ENCODE measurements around the gene KCNC1.
A peak's percentile ranks its signal among the peaks of the same experiment; 100 is the strongest.

Gene KCNC1

DNA sequence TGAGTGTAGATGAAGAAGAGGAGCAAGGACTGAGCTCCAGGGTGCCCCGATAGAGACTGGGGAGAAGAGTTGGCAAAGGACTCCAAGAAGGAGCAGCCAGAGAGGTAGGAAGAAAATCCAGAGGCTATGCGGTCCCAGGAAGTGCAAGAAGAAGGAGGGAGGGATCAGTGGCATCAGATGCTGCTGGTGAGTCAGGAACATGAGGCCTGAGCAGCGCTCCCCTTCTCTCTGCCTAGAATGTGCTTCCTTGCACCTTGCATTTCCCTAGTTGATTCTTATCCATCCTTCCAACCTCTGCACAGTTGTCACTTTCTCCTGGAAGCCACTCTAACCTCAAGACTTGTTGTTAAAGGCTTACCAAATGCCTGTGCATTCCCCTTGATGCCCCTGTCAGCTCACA lies 21.3 kb downstream of the KCNC1 start:
- no peak for DNase-seq

DNA sequence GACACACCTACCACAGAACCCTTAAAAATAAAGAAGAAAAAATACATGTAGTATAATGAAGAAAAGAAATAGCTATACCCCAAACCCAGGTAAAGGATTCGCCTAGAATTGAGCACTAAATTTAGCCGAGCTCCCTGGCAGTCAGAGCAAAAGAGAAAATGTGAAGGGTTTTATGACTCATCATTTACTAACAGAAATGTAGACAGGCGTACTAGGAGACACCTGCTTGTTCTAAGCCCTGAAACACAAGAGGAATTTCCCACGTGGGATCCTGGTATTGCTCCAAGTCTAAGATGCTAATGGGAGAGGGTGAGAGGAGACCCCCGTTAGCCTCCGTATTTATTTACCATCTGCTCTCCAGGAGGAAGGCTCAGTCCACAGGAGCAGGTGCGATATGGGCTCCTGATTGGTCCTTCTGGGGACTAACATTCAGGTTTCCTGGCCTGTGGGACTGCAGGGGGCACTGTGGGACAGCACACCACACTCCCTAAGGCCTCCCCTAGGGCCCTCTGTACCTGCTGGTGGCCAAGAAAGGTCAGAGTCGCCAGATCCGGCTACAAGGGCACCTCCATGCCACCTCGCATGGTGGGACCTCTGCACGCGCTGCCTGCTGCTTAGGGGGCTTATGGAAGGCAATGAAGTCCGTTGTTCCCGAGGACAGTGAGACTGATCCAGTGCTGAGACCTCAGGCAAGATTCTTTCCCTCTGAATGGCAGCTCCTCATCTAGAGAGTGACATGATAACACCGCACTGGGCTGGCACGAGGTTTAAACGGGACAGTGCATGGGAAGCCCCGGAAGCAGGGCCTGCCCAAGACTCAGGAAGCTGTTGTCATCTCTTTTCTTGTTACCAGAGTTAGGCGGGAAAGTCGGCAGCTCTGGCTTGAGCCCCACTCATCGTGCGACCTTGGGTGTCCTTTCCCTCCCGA lies 25.8 kb downstream of the KCNC1 start:
- DNase-seq = no peak

DNA sequence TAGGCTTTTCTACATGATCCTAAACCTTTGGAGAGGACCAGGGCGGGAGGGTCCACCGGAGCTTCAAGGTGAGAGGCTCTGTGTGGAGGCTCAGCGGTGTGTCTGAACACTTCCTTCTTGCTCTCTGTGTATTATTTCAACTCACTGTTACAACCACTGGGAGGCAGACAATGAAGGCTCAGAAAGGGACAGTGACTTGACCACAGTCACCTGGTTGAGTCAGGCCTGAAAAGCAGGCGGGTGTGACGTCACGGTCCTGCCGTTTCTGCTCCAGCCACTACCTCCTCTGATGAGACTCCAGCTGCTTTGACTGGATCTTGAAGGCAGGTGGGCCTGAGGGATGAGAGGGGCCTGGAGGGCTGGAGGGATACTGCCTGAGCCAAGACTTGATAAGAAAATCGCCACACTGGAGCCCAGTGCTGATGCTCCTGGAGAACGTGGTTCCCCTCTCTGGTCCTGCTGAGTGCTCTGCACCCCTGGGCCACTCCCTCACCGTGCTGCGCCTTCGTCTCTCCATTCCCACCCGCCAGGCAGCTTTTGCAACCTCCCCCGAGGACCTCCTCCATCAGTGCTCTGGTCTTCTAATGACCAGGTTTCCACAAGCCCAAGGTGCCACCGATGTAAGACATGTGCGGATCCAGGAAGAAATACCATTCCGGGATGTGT lies 27.9 kb downstream of the KCNC1 start:
- no peak for DNase-seq

DNA sequence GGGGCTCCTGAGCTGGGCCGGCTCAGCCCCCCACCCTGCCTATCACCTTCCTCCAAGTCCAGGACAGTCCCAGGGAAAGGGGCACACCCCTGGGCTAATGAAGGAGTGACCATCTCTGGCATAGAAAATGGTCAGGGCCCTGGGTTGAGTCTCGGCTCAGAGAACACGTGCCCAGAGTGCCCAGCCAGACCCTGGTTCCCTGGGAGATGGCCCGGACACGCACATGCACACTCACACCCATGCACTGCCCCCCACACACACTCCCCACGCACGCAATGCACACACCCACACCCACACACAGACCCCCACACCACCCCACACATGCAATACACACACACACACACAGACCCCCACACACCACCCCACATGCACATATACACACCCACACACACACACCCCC lies 28.7 kb downstream of the KCNC1 start:
- DNase-seq = no peak

DNA sequence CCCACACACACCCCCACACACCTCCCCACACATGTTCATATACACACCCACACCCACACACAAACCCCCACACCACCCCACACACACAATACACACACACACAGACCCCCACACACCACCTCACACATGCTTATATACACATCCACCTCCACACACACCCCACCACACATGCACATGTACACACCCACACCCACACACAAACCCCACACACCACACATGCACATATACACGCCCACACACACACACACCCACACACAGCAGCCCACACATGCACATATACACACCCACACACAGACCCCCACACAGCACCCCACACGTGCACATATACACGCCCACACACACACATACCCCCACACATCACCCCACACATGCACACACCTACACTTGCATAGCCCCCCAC lies 29.1 kb downstream of the KCNC1 start:
- DNase-seq = no peak

DNA sequence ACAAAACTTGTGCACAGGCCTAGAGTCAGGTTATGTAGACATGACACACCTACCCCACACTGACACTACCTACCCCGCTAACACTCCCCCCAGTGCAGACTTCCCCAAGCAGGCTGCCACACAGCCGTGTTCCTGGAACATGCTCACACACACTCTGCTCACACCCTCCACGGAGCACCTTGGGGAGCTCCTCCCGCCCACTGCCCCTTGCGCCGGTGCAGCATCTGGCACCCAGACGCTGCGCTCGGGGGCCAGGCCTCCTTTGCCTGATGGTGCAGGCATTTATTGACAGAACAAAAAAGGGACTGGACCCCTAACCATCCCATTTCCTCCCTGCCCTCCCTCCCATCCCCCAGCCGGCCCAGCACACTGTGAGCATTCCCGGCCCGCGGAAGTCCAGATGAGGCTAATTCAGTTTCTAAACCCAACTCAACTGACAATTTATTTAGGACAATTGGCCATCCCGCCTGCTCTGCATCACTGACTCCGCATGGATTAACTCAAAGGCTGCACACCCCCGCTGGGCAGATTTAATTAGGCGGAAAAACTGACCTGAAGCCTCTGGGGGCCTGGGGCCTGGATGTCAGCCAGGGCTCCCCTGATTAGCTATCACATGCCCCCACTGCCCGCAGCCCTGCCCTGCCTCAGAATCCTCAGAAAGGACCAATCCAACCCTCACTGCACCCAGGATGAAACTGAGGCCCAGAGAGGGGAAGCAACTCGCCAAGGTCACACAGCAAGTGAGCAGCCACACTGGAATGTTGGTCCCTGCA lies 30.1 kb downstream of the KCNC1 start:
- no peak for DNase-seq

DNA sequence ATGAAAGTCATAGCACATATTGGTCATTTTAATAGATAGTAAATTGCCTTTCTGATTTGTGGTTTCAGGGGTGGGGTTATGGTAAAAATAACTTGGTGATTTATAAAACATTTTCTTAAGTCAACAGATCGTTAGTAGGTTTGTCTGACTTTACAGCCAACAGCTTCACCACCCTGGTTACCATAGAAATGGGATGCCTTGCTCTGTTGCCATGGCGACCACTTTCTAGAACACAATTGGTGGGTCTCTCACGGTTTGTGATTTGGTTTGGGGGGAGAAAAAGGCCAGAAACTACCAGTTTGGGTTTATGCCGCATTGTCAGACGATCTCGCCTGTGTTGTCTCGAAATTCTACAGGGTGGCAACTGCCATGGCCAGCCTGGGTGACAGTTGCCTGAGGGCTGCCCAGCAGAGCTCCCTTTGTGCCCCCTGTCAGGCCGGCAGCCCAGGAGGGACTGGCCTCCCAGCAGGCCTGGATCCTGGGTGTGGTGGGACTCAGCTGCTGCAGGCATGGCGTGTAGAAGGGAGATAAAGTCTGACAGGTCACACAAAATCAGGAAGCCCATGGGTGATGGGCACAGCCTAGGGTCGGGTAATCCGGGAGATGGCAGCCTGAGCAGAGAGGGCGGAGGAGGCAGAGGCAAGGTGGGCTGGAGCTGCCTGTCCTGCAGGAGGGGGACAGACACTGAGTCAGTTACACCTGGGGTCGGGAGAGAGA lies 30.9 kb downstream of the KCNC1 start:
- DNase-seq = no peak

DNA sequence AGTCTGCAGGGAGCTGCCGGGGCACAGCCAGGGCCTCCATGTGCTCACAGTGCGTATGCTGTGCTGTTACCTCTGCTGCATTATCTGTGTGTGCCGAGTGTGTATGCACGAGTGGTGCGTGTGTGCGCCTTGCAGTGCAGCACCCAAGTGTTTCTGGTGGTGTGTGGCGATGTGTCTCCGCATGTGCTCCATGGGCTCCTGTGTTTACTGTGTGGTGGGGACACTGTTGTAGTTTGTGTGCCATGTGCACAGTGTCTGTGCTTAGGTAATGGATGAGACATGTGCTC lies 31.4 kb downstream of the KCNC1 start:
- DNase-seq = no peak

DNA sequence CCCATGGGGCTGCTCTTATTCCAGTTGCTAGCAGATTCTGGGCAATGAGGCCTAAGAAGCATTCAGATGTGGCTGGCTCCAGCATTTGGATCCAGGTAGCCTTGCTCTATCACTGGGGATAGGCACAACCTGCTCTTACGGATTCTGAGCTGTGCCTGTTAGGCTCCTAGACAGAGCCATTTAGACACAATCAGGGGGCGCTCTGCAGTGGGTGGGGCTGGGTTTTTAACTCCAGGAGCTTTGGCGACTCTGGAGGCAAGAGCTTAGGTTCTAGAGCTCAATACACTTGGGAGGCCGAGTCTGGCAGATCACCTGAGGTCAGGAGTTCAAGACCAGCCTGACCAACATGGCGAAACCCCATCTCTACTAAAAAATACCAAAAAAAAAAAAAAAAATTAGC lies 32.0 kb downstream of the KCNC1 start:
- no peak for DNase-seq

DNA sequence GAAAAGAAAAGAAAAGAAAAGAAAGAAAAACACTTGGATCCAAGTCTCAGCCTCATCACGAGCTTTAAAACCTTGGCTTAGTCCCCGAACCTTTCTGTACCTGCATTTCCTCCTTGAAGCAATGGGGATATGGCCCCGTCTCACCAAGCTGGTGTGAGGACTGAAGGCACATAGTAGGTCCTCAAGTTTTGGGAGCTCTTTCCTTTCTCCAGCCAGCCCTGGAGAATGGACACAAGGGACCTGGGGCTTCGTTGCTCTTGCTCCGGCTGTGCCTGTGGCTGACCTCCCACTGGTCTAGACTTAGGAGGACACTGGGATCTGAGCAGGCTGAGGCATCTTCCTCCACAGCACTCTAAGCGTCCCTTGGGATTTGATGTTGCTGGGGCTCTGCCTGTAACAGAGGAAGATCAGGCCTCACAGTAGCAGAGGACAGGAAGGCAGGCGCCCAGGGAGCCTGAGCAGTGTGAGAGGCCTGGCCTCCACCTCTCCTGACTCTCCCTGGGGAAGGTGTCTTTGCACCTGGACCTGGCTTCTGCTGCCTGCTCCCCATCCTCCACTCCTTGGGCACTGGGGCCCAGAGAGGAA lies 32.8 kb downstream of the KCNC1 start:
- DNase-seq = peak; percentile 13

DNA sequence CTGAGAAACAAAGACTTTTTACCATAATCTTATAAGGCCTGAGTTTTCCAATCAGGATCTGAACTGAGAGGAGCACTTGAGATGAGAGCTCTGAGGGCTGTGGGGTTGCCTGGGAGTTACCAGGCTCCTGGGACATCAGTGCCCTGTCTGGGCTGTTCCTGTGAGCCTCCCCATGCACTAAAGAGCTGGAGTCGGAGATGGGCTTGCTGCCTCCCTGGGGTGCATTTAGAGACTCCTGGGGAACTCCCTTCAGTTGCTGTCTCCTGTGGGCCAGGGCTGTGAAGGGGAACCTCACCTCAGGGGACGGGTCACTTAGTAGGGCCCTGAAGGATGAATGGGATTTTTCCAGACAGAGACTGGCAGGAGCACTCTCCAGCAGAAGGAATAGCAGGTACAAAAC lies 33.3 kb downstream of the KCNC1 start:
- DNase-seq = peak; percentile 6

DNA sequence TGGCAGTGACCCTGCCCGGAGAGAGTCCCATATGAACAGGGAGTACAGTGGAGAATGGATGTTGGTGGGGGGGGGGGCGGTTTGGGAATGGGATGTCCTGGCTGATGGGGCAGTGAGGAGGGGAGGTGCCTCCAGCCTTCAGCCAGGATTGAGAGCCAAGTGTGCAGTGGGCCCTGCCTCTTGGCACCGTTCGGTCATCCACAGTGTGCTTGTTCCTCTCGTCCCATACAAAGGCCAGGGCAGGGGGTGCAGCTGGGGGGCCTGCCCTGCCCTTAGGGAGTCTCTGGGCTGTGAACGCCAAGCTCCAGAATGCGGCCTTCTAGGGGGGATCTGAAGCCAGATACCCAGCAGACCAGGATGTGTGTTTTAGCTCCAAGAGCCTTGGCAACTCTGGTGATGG lies 34.0 kb downstream of the KCNC1 start:
- DNase-seq = peak; percentile 13

DNA sequence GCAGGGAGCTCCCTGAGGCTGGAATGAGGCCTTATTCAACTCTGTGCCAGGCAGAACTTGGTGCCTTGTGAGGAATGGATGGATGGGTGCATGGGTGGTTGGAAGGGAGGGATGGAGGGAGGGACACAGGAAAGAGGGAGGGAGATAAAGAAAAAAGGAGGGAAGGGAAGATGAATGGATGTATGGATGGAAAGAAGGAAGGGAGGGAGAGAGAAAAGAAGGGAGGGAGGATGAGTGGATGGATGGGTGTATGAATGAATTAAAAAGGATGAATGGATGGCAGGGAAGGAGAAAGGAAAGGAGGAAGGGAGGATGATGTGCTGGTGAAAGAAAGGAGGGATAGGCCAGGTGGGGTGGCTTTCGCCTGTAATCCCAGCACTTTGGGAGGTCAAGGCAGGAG lies 34.6 kb downstream of the KCNC1 start:
- no peak for DNase-seq

DNA sequence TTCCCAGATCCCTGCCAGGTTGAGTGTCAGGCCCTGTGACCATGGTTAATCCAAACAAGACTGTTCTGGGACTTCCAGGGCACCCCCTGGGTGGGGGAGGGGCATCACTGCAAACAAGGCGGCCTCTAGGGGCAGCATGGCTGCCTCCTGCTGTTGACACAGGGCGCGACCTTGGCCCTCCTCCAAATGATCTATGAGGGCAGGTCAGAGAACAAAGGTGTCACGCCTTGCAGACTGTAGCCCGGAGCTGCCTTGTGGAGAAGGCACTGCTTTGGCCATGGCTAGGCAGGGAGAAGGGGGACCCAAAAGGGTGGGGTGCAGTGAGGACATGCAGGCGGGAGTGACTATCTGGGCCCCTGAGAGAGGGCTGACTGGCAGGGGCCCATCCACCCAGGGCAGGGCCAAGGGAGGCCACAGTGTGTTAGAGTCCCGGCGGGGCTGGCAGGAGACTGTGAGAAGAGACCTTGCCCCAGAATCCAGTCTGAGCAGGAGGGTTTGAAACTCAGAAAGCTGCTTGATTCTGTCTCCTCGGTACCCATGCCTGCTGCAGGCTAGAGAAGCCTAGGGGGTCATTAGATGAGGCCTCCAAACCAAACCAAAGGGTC lies 35.6 kb downstream of the KCNC1 start:
- DNase-seq = no peak

DNA sequence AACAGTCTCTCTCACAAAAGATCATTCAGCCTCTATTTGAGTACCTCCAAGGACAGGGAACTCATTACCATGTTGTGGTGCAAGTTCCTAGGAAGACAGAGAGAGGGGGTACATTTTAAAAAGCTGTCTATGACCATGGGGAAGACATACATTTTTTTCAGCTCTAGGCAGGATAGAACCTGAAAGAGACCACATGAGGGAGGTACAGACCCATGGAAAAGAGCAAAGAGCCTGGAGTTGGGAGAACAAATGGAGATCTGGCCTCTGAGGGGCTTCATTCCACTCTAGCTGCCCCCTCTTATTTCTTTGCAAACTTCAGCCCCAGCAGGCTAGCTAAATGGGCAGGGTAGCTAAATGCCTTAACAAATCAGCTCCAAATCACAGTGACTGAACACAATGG lies 36.3 kb downstream of the KCNC1 start:
- no peak for DNase-seq

DNA sequence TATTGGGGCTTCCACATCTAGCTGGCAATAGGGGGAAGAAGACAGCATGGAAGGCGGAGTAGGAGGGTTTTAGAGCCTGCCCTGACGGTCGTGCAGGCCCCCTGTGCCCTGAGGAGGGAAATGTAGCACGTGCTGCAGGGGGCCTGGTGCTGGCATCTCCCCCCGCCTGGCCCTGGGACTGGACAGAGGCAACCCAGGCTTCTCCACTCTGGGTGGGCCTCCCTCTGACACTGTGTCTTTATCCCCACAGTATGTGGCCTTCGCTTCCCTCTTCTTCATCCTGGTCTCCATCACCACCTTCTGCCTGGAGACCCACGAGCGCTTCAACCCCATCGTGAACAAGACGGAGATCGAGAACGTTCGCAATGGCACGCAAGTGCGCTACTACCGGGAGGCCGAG lies 36.8 kb downstream of the KCNC1 start:
- DNase-seq = no peak

DNA sequence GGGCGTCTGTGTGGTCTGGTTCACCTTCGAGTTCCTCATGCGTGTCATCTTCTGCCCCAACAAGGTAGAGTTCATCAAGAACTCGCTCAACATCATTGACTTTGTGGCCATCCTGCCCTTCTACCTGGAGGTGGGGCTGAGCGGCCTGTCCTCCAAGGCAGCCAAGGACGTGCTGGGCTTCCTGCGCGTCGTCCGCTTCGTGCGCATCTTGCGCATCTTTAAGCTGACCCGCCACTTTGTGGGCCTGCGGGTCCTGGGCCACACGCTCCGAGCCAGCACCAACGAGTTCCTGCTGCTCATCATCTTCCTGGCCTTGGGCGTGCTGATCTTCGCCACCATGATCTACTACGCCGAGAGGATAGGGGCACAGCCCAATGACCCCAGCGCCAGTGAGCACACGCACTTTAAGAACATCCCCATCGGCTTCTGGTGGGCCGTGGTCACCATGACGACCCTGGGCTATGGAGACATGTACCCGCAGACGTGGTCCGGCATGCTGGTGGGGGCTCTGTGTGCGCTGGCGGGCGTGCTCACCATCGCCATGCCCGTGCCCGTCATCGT lies 37.3 kb downstream of the KCNC1 start:
- DNase-seq = no peak

DNA sequence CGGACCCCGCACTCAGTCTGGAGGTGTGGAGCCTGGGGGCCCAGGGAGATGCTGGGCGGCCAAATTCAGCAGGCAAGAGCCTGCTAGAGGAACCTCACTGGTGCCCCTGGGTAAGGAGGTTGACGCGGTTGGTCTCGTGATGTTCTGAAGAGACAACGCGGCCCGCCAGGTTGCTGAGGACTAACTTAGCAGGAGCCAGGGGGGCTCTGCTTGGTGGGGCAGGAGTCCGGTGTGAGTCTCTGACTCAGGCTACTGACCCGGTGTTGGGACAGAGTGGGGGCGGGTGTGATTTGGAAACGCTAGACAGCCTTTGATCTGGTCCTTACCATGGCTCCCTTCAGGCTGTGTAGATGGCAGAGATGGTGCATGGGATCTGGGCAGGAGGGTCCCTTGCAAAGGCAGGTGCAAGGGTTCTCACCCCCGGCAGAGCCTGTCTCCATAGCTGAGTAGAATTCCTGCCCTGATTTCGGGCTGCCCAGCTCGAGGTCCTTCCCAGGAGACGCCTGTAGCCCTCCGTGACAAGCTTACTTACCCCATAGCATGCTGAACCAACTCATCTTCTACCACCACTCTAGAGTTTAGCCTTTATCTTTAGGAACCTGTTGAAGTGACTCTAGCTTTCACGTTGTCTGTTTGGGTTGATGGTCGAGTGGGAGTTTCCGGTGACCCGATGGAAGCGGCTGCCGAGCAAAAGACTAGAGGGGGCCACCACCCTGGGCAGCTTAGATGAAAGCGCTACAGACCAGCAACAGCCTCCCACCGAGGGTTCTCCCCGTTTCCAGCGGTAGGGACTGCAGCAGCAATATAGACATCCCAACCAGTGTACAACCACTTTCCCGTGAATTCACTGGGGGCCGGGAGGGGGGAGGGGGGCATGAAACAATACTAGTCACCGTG lies 38.4 kb downstream of the KCNC1 start:
- DNase-seq = no peak

DNA sequence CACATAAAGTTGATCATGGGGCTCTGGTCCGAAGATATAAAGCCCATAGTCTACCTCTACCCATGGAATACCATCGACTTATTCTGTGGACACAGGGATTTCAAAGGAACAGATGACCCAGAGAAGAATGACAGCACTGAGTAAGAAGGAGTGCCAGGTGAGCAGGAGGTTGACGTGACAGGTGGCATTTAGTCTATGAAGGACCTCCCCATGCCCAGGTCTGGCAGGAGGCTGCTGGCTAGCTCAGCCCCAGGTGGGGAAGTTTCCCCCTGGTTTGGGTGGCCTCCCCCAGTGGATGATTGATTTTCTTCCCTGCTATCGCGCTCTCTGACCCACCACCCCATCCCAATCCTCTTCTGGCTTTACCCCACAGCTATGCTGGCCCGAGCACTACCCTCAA lies 39.1 kb downstream of the KCNC1 start:
- DNase-seq = no peak

DNA sequence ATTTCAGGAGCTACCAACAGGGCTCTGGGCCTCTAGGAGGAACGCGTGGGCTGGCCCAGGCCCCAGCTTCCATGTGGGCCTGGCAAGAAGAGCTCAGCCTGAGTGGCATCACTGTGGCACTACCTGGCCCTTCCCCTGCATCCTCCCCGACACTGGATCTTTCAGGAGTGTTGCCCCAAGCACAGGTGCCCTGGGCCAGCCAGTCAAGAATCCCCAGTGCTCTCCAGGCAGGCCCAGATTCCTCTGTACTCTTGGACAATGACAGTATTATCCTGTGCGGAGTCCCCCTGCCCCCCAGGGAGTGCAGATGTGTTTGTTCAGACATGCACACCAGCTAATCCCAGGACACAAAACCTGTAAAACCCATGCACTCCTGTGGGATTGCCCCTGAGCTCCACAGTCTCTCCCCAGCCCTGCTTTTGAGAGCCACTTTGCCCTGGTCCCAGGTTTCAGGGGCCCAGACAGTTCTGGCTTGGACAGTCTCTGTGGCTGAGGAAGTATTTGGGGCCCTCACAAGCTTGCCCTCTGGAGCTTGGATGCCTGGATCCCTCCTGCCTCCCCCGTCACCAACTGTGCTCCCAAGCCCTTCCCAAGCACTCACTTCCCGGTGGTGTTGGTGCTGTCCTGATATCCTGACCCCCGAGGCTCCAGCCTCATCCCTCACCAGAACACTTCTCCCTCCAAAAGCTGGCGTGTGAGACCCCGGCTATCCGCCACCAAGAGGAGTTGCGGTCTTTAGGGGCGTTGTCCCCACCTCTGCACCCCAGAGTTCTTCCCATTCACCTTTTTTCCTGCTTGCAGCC lies 39.9 kb downstream of the KCNC1 start:
- DNase-seq = no peak
